ENCODE measurements around the gene RNF214.
"Not testable (repeated sequence)": the region's sequence is repeated elsewhere in the genome, so short reads cannot be mapped to it uniquely, and the experiment has no call there.

DNA sequence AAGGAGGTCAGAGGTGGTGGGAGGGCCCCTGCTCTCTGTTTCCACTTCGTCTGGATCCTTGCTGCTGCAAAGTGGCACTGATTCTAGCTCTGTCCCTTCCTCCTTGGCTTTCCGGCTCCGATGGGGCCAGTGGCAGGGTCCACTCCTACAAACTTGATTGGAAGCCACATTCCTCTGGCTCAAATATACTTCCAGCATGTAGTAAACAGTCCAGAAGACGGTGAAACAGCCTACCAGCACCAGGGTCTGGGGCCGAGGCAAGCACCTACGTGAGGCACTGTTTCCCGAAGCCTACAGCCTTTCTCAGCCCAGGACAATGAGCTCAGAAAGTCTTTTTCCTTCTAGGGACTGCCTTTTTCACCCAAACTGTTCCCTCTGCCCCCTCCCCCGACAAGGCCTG, 26.4 kb upstream of the RNF214 start:
- not testable (repeated sequence) for TF ChIP-seq EZH2phosphoT487 (IDR thresholded peaks at IDR 0.05; ENCODE audit: low read depth, severe bottlenecking, unreplicated experiment); EZH2 (IDR thresholded peaks at IDR 0.05; ENCODE audit: borderline replicate concordance)
- TF ChIP-seq, protein P1, sequence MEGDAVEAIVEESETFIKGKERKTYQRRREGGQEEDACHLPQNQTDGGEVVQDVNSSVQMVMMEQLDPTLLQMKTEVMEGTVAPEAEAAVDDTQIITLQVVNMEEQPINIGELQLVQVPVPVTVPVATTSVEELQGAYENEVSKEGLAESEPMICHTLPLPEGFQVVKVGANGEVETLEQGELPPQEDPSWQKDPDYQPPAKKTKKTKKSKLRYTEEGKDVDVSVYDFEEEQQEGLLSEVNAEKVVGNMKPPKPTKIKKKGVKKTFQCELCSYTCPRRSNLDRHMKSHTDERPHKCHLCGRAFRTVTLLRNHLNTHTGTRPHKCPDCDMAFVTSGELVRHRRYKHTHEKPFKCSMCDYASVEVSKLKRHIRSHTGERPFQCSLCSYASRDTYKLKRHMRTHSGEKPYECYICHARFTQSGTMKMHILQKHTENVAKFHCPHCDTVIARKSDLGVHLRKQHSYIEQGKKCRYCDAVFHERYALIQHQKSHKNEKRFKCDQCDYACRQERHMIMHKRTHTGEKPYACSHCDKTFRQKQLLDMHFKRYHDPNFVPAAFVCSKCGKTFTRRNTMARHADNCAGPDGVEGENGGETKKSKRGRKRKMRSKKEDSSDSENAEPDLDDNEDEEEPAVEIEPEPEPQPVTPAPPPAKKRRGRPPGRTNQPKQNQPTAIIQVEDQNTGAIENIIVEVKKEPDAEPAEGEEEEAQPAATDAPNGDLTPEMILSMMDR (IDR thresholded peaks at IDR 0.05; ENCODE audit: poor library complexity) = not testable (repeated sequence)

Measured in hepatocyte (in vitro differentiated cells).